ENCODE results near the gene PRRX2.
"Not testable (repeated sequence)": the region's sequence is repeated elsewhere in the genome, so short reads cannot be mapped to it uniquely, and the experiment has no call there.

Gene PRRX2

GRCh38 chr9:129655154-129655553 lies 10.3 kb upstream of the PRRX2 start:
- no peaks in the 10 kb centered on the region for H3K9me3 ChIP-seq (ENCODE audit: control insufficient read depth in 2 of 2, low read length in 2 of 2)
- H3K27me3 ChIP-seq (ENCODE audit: control insufficient read depth in 1 of 2, insufficient read depth in 2 of 2, low read length in 2 of 2): peaks cover 0 to 2% of the 10 kb centered on the region in 2 donors
- no peaks in the 10 kb centered on the region for H3K36me3 ChIP-seq (ENCODE audit: control insufficient read depth in 2 of 2, insufficient read depth in 2 of 2, low read length in 2 of 2)
- H3K27ac ChIP-seq (ENCODE audit: low read length): no peak overlapping the region
- peaks cover 5% of the 10 kb centered on the region for H3K4me1 ChIP-seq (ENCODE audit: control insufficient read depth, insufficient read depth, low read length)
- H3K9ac ChIP-seq (ENCODE audit: low read length in 2 of 2): no peak overlapping the region
- no peak overlapping the region for H3K4me3 ChIP-seq (ENCODE audit: low read length in 2 of 2)

- no peaks in the 10 kb centered on the region for H3K9me3 ChIP-seq (ENCODE audit: control insufficient read depth in 2 of 2, low read length in 2 of 2)
- no peak overlapping the region for H3K9ac ChIP-seq (ENCODE audit: low read length in 2 of 2)
- H3K36me3 ChIP-seq (ENCODE audit: control insufficient read depth in 2 of 2, insufficient read depth in 2 of 2, low read length in 2 of 2): no peaks in the 10 kb centered on the region
- no peak overlapping the region for H3K27ac ChIP-seq (ENCODE audit: low read length)
- H3K4me3 ChIP-seq (ENCODE audit: low read length in 2 of 2): no peak overlapping the region
- peaks cover 5% of the 10 kb centered on the region for H3K4me1 ChIP-seq (ENCODE audit: control insufficient read depth, insufficient read depth, low read length)
- peaks cover 0 to 2% of the 10 kb centered on the region in 2 donors for H3K27me3 ChIP-seq (ENCODE audit: control insufficient read depth in 1 of 2, insufficient read depth in 2 of 2, low read length in 2 of 2)
Observed at GRCh38 chr9:129655696-129656095, 9.8 kb upstream of the PRRX2 start.

- Histone ChIP-seq H3K27me3 (ENCODE audit: control insufficient read depth in 1 of 2, insufficient read depth in 2 of 2, low read length in 2 of 2) (peaks cover 0 to 2% of the 10 kb centered on the region in 2 donors), H3K9ac (ENCODE audit: low read length in 2 of 2) (no peak overlapping the region), H3K36me3 (ENCODE audit: control insufficient read depth in 2 of 2, insufficient read depth in 2 of 2, low read length in 2 of 2) (no peaks in the 10 kb centered on the region), H3K4me3 (ENCODE audit: low read length in 2 of 2) (no peak overlapping the region), H3K27ac (ENCODE audit: low read length) (no peak overlapping the region), H3K9me3 (ENCODE audit: control insufficient read depth in 2 of 2, low read length in 2 of 2) (no peaks in the 10 kb centered on the region), H3K4me1 (ENCODE audit: control insufficient read depth, insufficient read depth, low read length) (peaks cover 5% of the 10 kb centered on the region)
Observed at GRCh38 chr9:129656795-129657390, 8.6 kb upstream of the PRRX2 start.

- Histone ChIP-seq H3K36me3 (ENCODE audit: control insufficient read depth in 2 of 2, insufficient read depth in 2 of 2, low read length in 2 of 2) (no peaks in the 10 kb centered on the region), H3K9me3 (ENCODE audit: control insufficient read depth in 2 of 2, low read length in 2 of 2) (no peaks in the 10 kb centered on the region), H3K4me3 (ENCODE audit: low read length in 2 of 2) (no peak overlapping the region), H3K27me3 (ENCODE audit: control insufficient read depth in 1 of 2, insufficient read depth in 2 of 2, low read length in 2 of 2) (peaks cover 2 to 6% of the 10 kb centered on the region in 2 donors), H3K27ac (ENCODE audit: low read length) (no peak overlapping the region), H3K9ac (ENCODE audit: low read length in 2 of 2) (no peak overlapping the region), H3K4me1 (ENCODE audit: control insufficient read depth, insufficient read depth, low read length) (no peaks in the 10 kb centered on the region)
Observed at GRCh38 chr9:129661029-129661428, 4.4 kb upstream of the PRRX2 start.

- H3K9ac ChIP-seq (ENCODE audit: low read length in 2 of 2); H3K27ac ChIP-seq (ENCODE audit: low read length); H3K36me3 ChIP-seq (ENCODE audit: control insufficient read depth in 2 of 2, insufficient read depth in 2 of 2, low read length in 2 of 2); H3K4me3 ChIP-seq (ENCODE audit: low read length in 2 of 2); H3K9me3 ChIP-seq (ENCODE audit: control insufficient read depth in 2 of 2, low read length in 2 of 2); H3K4me1 ChIP-seq (ENCODE audit: control insufficient read depth, insufficient read depth, low read length): not testable (repeated sequence)
- peaks cover 3 to 14% of the 10 kb centered on the region in 2 donors for H3K27me3 ChIP-seq (ENCODE audit: control insufficient read depth in 1 of 2, insufficient read depth in 2 of 2, low read length in 2 of 2)
Observed at GRCh38 chr9:129662239-129662638, 3.2 kb upstream of the PRRX2 start.

GRCh38 chr9:129664746-129665388 lies 580 bp upstream of the PRRX2 start:
- Histone ChIP-seq H3K36me3 (ENCODE audit: control insufficient read depth in 2 of 2, insufficient read depth in 2 of 2, low read length in 2 of 2) (no peaks in the 10 kb centered on the region), H3K9me3 (ENCODE audit: control insufficient read depth in 2 of 2, low read length in 2 of 2) (no peaks in the 10 kb centered on the region), H3K27ac (ENCODE audit: low read length) (no peak overlapping the region), H3K9ac (ENCODE audit: low read length in 2 of 2) (no peak overlapping the region), H3K4me1 (ENCODE audit: control insufficient read depth, insufficient read depth, low read length) (peaks cover 5% of the 10 kb centered on the region), H3K27me3 (ENCODE audit: control insufficient read depth in 1 of 2, insufficient read depth in 2 of 2, low read length in 2 of 2) (peaks cover 5 to 20% of the 10 kb centered on the region in 2 donors), H3K4me3 (ENCODE audit: low read length in 2 of 2) (peak overlapping the region; percentile 46 to 55)

- peak overlapping the region in 1 of 2 donors; percentile 55 for H3K4me3 ChIP-seq (ENCODE audit: low read length in 2 of 2)
- H3K4me1 ChIP-seq (ENCODE audit: control insufficient read depth, insufficient read depth, low read length): peaks cover 5% of the 10 kb centered on the region
- no peak overlapping the region for H3K27ac ChIP-seq (ENCODE audit: low read length)
- no peaks in the 10 kb centered on the region for H3K36me3 ChIP-seq (ENCODE audit: control insufficient read depth in 2 of 2, insufficient read depth in 2 of 2, low read length in 2 of 2)
- H3K9me3 ChIP-seq (ENCODE audit: control insufficient read depth in 2 of 2, low read length in 2 of 2): no peaks in the 10 kb centered on the region
- no peak overlapping the region for H3K9ac ChIP-seq (ENCODE audit: low read length in 2 of 2)
- H3K27me3 ChIP-seq (ENCODE audit: control insufficient read depth in 1 of 2, insufficient read depth in 2 of 2, low read length in 2 of 2): peaks cover 5 to 20% of the 10 kb centered on the region in 2 donors
Observed at GRCh38 chr9:129665814-129666520, 520 bp downstream of the PRRX2 start.

- no peak overlapping the region for H3K9ac ChIP-seq (ENCODE audit: low read length in 2 of 2)
- H3K9me3 ChIP-seq (ENCODE audit: control insufficient read depth in 2 of 2, low read length in 2 of 2): no peaks in the 10 kb centered on the region
- H3K4me3 ChIP-seq (ENCODE audit: low read length in 2 of 2): no peak overlapping the region
- H3K27me3 ChIP-seq (ENCODE audit: control insufficient read depth in 1 of 2, insufficient read depth in 2 of 2, low read length in 2 of 2): peaks cover 5 to 20% of the 10 kb centered on the region in 2 donors
- H3K36me3 ChIP-seq (ENCODE audit: control insufficient read depth in 2 of 2, insufficient read depth in 2 of 2, low read length in 2 of 2): no peaks in the 10 kb centered on the region
- H3K4me1 ChIP-seq (ENCODE audit: control insufficient read depth, insufficient read depth, low read length): peaks cover 5% of the 10 kb centered on the region
- no peak overlapping the region for H3K27ac ChIP-seq (ENCODE audit: low read length)
Observed at GRCh38 chr9:129666575-129666974, 1.1 kb downstream of the PRRX2 start.

- Histone ChIP-seq H3K4me3 (ENCODE audit: low read length in 2 of 2) (no peak overlapping the region), H3K4me1 (ENCODE audit: control insufficient read depth, insufficient read depth, low read length) (peaks cover 5% of the 10 kb centered on the region), H3K9ac (ENCODE audit: low read length in 2 of 2) (no peak overlapping the region), H3K27me3 (ENCODE audit: control insufficient read depth in 1 of 2, insufficient read depth in 2 of 2, low read length in 2 of 2) (peaks cover 5 to 20% of the 10 kb centered on the region in 2 donors), H3K27ac (ENCODE audit: low read length) (no peak overlapping the region), H3K9me3 (ENCODE audit: control insufficient read depth in 2 of 2, low read length in 2 of 2) (no peaks in the 10 kb centered on the region), H3K36me3 (ENCODE audit: control insufficient read depth in 2 of 2, insufficient read depth in 2 of 2, low read length in 2 of 2) (no peaks in the 10 kb centered on the region)
Observed at GRCh38 chr9:129667378-129667777, 1.9 kb downstream of the PRRX2 start.

GRCh38 chr9:129667850-129668249 lies 2.4 kb downstream of the PRRX2 start:
- Histone ChIP-seq H3K9ac (ENCODE audit: low read length in 2 of 2) (no peak overlapping the region), H3K36me3 (ENCODE audit: control insufficient read depth in 2 of 2, insufficient read depth in 2 of 2, low read length in 2 of 2) (no peaks in the 10 kb centered on the region), H3K9me3 (ENCODE audit: control insufficient read depth in 2 of 2, low read length in 2 of 2) (no peaks in the 10 kb centered on the region), H3K27me3 (ENCODE audit: control insufficient read depth in 1 of 2, insufficient read depth in 2 of 2, low read length in 2 of 2) (peaks cover 5 to 20% of the 10 kb centered on the region in 2 donors), H3K4me1 (ENCODE audit: control insufficient read depth, insufficient read depth, low read length) (peaks cover 5% of the 10 kb centered on the region), H3K27ac (ENCODE audit: low read length) (no peak overlapping the region), H3K4me3 (ENCODE audit: low read length in 2 of 2) (no peak overlapping the region)

All from stomach smooth muscle (tissue), 2 donors.